Fibroblast of pulmonary artery (primary cell): ENCODE data around the gene CCRL2.

Experiments
- DNase-seq: peaks from one replicate; pipeline ENCODE4 v3.0.0-alpha.2; 2010; ENCODE audit warnings: low read depth
- H3K4me3 ChIP-seq: replicated peaks from 2 replicates; pipeline ENCODE4 v1.5.1; 2011; ENCODE audit warnings: low read depth, mild to moderate bottlenecking, control low read depth, low read length, moderate library complexity
- CTCF ChIP-seq: IDR thresholded peaks from 2 replicates; pipeline ENCODE4 v1.5.1; 2011; ENCODE audit warnings: mild to moderate bottlenecking, control low read depth, low read length, inconsistent platforms; ENCODE audit errors: missing control alignments

CCRL2 gene

DNA sequence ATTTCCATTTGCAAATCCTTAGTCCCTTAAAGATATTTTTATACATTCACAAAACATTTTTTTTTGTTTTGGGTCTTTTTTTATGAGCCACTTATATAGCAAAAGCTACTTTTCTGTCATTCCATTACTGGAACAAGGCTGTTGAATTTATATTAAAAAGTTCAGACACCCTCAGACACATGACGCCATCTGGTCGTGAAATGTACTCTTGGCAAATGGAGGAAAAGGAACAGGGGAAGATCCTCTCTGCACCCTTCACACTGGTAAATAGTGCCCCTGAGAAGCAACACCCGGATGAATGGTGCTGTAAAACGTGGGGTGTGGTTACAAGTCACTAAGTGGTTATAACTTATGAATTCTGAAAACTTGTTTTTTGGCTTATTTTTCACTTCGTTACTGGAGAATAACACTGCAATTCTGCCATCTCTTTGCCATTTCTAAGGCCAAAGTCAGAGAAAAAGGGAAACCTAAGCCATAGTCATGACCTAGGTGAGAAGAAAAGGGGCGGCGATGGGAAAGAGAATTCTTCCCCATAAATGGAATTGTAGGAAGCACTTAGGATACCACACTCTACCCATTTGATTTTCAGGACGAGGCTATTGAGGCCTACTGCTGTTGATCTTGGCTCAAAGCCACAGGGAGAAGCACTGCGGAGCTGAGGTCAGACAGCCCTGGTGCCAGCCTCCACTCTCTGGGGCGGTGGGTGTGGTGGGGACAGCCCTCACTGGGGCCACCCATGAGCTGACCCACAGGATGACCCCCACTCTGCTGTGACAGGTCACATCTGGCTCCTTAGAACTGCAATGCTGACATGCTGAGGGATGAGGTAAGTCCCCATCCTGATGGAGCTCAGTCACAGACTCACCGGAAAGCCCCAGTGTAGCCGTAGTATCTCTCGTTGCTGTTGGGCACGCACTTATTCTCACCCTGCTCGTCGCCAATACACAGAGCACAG is 35.8 kb downstream of the CCRL2 start:
- no peak for TF ChIP-seq CTCF
- no peak for DNase-seq
- H3K4me3 ChIP-seq = no peak overlapping the region

DNA sequence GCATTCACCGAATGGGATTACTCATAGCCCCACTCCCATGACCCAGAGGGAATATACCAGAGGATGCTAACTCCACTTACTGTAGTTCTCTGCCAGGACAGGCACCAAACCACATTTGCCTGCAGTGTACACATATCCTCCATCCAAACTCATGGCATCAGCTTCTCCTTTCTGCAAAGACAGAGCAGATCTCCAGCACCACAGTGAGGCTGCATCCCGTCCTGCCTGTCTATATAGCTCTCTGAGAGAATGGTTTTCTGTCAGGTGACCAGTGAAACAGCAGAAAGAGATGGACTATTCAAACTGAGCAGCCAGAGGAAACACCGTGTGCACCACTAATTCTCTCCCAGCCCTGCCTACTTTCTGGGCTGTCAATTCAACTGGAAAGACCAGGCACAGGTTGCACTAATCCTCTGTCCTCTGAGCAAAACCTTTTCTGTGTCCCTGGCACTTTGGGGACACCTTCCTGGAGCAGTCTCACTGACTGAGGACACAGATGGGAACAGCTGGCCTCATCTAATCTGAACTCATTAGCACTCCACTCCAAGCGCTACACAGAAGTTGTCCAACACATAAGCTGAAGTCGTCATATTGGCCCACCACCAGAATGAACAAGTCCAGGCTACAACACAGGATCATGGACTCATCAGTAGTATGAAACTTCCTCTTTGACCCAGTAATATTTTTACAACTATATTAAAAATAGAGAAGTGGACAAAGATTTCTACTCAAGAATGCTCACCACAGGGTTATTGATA is 40.3 kb downstream of the CCRL2 start:
- TF ChIP-seq CTCF = no peak
- no peak for DNase-seq
- H3K4me3 ChIP-seq = no peak overlapping the region

DNA sequence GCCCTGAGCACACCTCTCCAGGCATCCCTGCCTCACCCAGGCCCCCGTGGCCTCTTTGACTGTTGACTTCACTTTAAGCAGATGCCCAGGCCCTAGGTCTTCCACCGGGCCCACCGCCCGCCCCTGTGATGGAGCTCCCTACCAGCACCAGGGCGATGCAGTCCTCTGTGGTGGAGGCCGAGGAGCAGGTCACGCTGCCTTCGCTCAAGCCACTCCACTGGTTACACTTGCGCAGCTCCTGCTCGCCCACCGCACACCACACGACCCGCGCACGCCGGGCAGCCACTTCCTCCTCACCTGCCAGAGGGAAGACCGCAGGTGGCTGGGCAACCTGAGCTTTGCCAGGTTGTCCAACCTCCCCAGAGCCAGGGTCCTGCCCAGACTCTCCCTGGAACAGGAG is 41.7 kb downstream of the CCRL2 start:
- no peak for TF ChIP-seq CTCF
- no peak overlapping the region for H3K4me3 ChIP-seq
- DNase-seq = no peak

DNA sequence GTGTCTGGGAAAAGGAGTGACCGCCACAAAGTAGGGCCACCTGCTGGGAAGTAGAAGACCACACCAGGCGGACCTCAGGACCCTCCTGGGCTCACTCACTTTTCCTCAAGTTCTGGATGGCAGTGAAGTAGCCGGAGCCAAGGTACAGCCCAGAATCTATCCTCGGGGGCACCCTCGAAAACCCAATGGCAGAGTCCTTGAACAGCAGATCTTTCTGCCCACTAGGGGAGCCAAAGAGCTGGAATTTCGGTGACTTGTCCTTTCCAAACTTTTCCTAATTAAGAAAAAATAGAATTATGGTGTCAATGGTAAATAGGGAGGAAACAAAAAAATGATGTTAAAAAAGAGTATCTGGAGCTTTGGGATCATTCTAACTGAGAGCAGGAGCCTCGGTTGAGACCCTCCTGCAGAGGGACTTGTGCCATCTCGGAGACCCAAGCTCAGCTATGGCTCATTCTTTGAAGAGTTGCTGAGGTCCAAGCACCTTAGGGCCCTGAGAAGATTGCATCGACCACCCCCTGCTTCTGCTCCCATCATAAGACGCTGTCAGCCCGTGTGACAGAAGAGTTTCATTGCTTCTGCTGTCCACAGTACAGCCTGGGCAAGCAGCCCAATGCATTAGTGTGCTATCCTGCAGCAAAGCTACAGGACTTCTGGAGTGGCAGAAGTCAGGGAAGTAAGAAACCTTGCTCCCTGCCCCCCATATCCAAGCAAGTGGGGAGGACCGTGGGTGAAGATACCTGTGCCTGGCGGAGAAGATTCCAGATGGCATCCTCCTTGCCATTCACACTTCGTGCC is 42.9 kb downstream of the CCRL2 start:
- DNase-seq = peak; percentile 18
- no peak overlapping the region for H3K4me3 ChIP-seq
- TF ChIP-seq CTCF = peak; percentile 64

DNA sequence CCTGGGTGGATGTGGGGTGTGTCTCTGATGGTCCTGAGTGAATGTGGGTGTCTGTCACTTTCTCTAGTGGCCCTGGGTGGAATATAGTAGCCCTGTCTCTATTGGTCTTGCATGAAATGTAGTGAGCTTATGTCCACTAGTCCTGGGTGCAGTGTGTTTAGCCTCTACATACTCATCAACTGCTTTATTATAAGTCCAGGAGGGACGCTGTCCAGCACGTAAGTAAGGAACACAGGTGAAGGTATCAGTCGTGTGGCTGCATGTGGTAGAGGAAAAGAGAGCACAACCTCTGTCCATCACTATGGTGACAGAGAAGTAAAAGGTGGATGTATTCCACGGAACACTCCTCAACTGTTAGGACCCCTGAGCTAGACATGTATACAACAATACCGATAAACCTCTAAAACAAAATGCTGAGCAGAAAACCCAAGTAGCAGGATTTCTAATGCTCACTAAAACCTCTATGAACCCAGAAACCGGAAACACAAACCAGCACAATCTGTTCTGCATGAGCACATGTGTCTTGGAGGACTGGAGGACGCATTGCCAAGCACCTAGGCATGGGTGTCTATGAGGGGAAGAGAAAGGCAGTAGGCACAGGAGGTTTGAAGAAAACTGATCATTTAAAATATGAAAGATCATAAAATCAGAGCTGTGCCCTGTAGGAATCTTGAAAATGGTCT is 46.6 kb downstream of the CCRL2 start:
- no peak for TF ChIP-seq CTCF
- no peak for DNase-seq
- no peak overlapping the region for H3K4me3 ChIP-seq

DNA sequence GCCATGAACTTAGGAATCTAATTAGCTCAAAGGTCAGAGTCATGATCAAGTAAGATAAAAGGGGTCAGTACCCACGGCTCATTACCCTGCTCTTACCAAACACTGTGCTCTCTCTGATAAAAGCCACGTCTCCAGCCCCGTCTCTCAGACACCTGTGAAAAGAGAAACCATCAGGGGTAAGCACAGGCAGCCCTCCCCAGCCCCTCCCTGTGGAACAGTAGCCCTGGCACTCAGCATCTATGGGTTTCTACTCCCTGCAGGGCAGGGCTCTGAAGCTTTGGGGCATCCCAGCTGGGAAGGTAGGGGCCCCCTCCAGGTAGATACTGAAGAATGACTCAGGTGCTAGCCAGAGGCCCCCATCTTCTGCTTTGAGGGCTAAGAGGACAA is 47.1 kb downstream of the CCRL2 start:
- no peak overlapping the region for H3K4me3 ChIP-seq
- no peak for TF ChIP-seq CTCF
- no peak for DNase-seq
